ENCODE measurements around the gene BTBD9. TPM values are rescaled to one million over a fixed set of nuclear protein-coding genes. Genes with fewer than 3 reads are reported as not detected.

The BTBD9 gene
- polyA plus RNA-seq, 2 of the 4 experiments (the other 2 are of a cell fraction): 2.3 to 4.6 TPM

DNA sequence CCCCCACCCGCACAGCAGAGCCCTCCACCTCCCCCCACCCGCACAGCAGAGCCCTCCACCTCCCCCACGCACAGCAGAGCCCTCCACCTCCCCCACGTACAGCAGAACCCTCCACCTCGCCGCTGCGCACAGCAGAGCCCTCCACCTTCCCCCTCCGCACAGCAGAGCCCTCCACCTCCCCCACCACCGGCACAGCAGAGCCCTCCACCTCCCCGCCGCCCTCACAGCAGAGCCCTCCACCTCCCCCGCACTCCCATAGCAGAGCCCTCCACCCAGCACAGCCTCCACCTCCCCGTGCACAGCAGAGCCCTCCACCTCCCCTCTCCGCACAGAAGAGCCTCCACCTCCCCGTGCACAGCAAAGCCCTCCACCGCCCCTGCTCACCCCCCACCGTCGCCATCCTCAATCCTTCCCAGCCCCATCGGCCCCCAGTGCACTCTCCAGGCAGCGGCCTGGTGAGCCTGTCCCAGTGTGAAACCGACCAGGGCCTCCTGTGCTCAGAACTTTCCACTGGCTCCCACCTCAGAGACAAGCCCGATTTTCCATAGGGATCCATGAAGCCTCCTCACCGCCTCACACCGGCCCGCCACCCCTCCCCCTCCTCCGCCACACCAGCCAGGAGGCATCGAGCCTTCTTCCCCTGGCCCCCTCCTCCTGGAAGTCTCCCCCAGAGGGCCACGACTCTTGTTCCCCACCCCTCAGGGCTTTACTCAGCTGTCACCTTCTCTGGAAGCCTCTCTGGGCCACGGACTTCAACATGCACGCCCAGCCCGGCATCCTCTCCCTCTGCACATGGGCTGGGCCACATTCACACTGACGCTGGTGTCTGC is 473.1 kb downstream of the BTBD9 start:
- TF ChIP-seq, protein P1, sequence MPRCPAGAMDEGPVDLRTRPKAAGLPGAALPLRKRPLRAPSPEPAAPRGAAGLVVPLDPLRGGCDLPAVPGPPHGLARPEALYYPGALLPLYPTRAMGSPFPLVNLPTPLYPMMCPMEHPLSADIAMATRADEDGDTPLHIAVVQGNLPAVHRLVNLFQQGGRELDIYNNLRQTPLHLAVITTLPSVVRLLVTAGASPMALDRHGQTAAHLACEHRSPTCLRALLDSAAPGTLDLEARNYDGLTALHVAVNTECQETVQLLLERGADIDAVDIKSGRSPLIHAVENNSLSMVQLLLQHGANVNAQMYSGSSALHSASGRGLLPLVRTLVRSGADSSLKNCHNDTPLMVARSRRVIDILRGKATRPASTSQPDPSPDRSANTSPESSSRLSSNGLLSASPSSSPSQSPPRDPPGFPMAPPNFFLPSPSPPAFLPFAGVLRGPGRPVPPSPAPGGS (IDR thresholded peaks at IDR 0.05): no peak
- TF ChIP-seq GATA3 (IDR thresholded peaks at IDR 0.05; ENCODE audit: borderline replicate concordance) (no peak), MYC (IDR thresholded peaks at IDR 0.05; ENCODE audit: borderline replicate concordance, low read length) (no peak), HEYL (CRISPR knock-in tag; IDR thresholded peaks at IDR 0.05) (no peak), ZC3H11A (IDR thresholded peaks at IDR 0.05) (no peak), ZFP36 (IDR thresholded peaks at IDR 0.05; ENCODE audit: borderline replicate concordance, partially characterized antibody) (no peak), RNF2 (IDR thresholded peaks at IDR 0.05; ENCODE audit: borderline replicate concordance, low read depth) (no peak), KDM5A (IDR thresholded peaks at IDR 0.05) (no peak), HDAC2 (IDR thresholded peaks at IDR 0.05) (no peak), FOSB (CRISPR knock-in tag; IDR thresholded peaks at IDR 0.05) (no peak), RARB (CRISPR knock-in tag; IDR thresholded peaks at IDR 0.05) (no peak), NR3C1 (IDR thresholded peaks at IDR 0.05) (no peak)
- TF ChIP-seq, protein P2, sequence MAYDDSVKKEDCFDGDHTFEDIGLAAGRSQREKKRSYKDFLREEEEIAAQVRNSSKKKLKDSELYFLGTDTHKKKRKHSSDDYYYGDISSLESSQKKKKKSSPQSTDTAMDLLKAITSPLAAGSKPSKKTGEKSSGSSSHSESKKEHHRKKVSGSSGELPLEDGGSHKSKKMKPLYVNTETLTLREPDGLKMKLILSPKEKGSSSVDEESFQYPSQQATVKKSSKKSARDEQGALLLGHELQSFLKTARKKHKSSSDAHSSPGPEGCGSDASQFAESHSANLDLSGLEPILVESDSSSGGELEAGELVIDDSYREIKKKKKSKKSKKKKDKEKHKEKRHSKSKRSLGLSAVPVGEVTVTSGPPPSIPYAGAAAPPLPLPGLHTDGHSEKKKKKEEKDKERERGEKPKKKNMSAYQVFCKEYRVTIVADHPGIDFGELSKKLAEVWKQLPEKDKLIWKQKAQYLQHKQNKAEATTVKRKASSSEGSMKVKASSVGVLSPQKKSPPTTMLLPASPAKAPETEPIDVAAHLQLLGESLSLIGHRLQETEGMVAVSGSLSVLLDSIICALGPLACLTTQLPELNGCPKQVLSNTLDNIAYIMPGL (CRISPR knock-in tag; IDR thresholded peaks at IDR 0.05; ENCODE audit: borderline replicate concordance): no peak
- 91% methylated on average over 4 of the region's 32 CpGs for WGBS (ENCODE audit: missing lambda C conversion rate)
- Histone ChIP-seq H3K4me1 (no peaks in the 10 kb centered on the region), H3K9me3 (no peaks in the 10 kb centered on the region), H3K4me2 (no peak overlapping the region), H3K27ac (no peak overlapping the region), H3K4me3 (no peak overlapping the region)
- DNase-seq (ENCODE audit: low read depth in 1 of 2, low spot score in 1 of 2): no peak
- ChIA-PET CTCF (no interaction called here), POLR2A (no interaction called here)
- no peak for ATAC-seq
- no peak for FAIRE-seq

DNA sequence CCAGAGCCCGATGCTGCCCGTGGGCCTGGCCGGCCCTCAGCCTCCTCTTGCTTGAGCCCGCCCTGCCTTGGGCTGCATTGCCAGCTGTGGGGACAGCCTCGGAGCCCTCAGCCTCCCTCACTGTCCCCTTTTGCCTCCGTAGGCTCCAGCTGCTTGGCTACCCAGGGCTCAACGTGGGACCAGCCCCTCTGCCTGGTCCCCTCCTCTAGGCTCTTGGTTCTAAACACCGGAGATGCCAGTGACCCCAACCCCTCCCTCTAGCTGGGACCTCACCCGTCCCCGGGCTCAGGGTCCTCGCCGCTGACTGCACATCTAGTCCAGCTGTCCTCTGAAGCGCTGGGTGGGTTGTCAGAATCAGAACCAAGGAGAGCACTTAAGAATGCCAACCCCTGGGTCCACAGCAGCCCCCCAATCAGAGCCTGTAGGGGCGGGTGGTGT is 475.0 kb downstream of the BTBD9 start:
- no peaks in the 10 kb centered on the region for H3K4me1 ChIP-seq
- H3K4me2 ChIP-seq: no peak overlapping the region
- FAIRE-seq (no peak), ATAC-seq (no peak), DNase-seq (ENCODE audit: low read depth in 1 of 2, low spot score in 1 of 2) (no peak)
- TF ChIP-seq RFX5 (IDR thresholded peaks at IDR 0.05) (no peak), JUNB (IDR thresholded peaks at IDR 0.05) (no peak), EHMT2 (IDR thresholded peaks at IDR 0.05; ENCODE audit: low read depth) (no peak), ZSCAN20 (CRISPR knock-in tag; IDR thresholded peaks at IDR 0.05) (no peak)
- TF ChIP-seq, protein P2 (CRISPR knock-in tag; IDR thresholded peaks at IDR 0.05; ENCODE audit: borderline replicate concordance): no peak
- TF ChIP-seq, protein P3, sequence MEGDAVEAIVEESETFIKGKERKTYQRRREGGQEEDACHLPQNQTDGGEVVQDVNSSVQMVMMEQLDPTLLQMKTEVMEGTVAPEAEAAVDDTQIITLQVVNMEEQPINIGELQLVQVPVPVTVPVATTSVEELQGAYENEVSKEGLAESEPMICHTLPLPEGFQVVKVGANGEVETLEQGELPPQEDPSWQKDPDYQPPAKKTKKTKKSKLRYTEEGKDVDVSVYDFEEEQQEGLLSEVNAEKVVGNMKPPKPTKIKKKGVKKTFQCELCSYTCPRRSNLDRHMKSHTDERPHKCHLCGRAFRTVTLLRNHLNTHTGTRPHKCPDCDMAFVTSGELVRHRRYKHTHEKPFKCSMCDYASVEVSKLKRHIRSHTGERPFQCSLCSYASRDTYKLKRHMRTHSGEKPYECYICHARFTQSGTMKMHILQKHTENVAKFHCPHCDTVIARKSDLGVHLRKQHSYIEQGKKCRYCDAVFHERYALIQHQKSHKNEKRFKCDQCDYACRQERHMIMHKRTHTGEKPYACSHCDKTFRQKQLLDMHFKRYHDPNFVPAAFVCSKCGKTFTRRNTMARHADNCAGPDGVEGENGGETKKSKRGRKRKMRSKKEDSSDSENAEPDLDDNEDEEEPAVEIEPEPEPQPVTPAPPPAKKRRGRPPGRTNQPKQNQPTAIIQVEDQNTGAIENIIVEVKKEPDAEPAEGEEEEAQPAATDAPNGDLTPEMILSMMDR (IDR thresholded peaks at IDR 0.05): no peak
- TF ChIP-seq, protein P4, sequence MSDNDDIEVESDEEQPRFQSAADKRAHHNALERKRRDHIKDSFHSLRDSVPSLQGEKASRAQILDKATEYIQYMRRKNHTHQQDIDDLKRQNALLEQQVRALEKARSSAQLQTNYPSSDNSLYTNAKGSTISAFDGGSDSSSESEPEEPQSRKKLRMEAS (IDR thresholded peaks at IDR 0.05): no peak
- TF ChIP-seq, protein P5, sequence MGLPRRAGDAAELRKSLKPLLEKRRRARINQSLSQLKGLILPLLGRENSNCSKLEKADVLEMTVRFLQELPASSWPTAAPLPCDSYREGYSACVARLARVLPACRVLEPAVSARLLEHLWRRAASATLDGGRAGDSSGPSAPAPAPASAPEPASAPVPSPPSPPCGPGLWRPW (IDR thresholded peaks at IDR 0.05): no peak
- no peak overlapping the region for H3K27ac ChIP-seq
- POLR2A ChIA-PET: no interaction called here
- no peaks in the 10 kb centered on the region for H3K9me3 ChIP-seq
- no peak overlapping the region for H3K4me3 ChIP-seq
- 100% methylated on average over 5 of the region's 14 CpGs for WGBS (ENCODE audit: missing lambda C conversion rate)
- CTCF ChIA-PET: no interaction called here

Measured in A549 (cell line).